Gastrocnemius medialis (tissue), 4 donors: ENCODE results near the gene TERT. TPM values are rescaled to one million over a fixed set of nuclear protein-coding genes. Genes with fewer than 3 reads are reported as not detected.

ENCODE experiments used
- ATAC-seq, 2 donors: fragments of 150-250 bp; one replicate each; pipeline ENCODE4 v1.9.1; 2016
- DNase-seq, 2 donors: peaks; one replicate each; pipeline ENCODE4 v3.0.0-alpha.2; 2019
- H3K27ac ChIP-seq, 4 donors: fragments of 200-600 bp; sonication (generic); 1 replicate in 1 of 4; 2 replicates in 3 of 4; pipeline ENCODE4 v1.5.1; 2016 to 2018; ENCODE audit warnings: mild to moderate bottlenecking in 2 of 4, moderate library complexity in 1 of 4
- H3K27me3 ChIP-seq, 3 donors: fragments of 200-600 bp; sonication (generic) in 2 of 3; 1 replicate in 1 of 3; 2 replicates in 2 of 3; pipeline versions ENCODE4 v1.5.1 to v1.6.0; 2016 to 2019; ENCODE audit warnings: mild to moderate bottlenecking in 1 of 3, moderate library complexity in 1 of 3
- H3K36me3 ChIP-seq, 2 donors: fragments of 200-600 bp; sonication (generic) in 1 of 2; one replicate each; pipeline ENCODE4 v1.5.1; 2017 to 2018
- H3K4me1 ChIP-seq, 2 donors: fragments of 200-600 bp; sonication (generic) in 1 of 2; one replicate each; pipeline ENCODE4 v1.5.1; 2016 to 2017; ENCODE audit warnings: mild to moderate bottlenecking in 2 of 2
- H3K4me3 ChIP-seq, 4 donors: fragments of 200-600 bp; sonication (generic) in 3 of 4; 1 replicate in 1 of 4; 2 replicates in 3 of 4; pipeline ENCODE4 v1.5.1; 2016 to 2019; ENCODE audit warnings: mild to moderate bottlenecking in 2 of 4
- H3K9me3 ChIP-seq, 3 donors: fragments of 200-600 bp; sonication (generic) in 2 of 3; 1 replicate in 1 of 3; 2 replicates in 2 of 3; pipeline ENCODE4 v1.5.1; 2016 to 2019
- POLR2A ChIP-seq, 2 donors: fragments of 450-650 bp; IDR thresholded peaks; one replicate each; pipeline ENCODE4 v1.6.1; 2017; ENCODE audit warnings: antibody characterized with exemption in 2 of 2, mild to moderate bottlenecking in 2 of 2, moderate library complexity in 2 of 2
- in situ Hi-C, 4 donors: fragments of 200-750 bp; cut with MboI; loops; one replicate each; pipeline versions ENCODE4 v1.15.0 to v1.8.0; 2017; ENCODE audit warnings: low sequenced_read_pairs in 4 of 4
- intact Hi-C: fragments of 100-400 bp; cut with DNase I; formaldehyde crosslinking; loops from one replicate; pipeline ENCODE4 v1.15.1; 2023; ENCODE audit warnings: low total_unique reads
- total RNA-seq, 4 donors: library from RNA; depleted of rRNA; stranded (reverse); fragments of >200 nt; gene quantifications; one replicate each; pipeline versions ENCODE4 v1.1.0 to v1.2.3, GENCODE V29; 2016
- TF ChIP-seq, protein P1 (sequence below), 5 experiments: fragments of 450-650 bp in 3 of 5; fragments of 200-600 bp in 2 of 5; sonication (generic) in 2 of 5; IDR thresholded peaks in 4 of 5; conservative IDR thresholded peaks in 1 of 5; 1 replicate in 4 of 5; 2 replicates in 1 of 5; pipeline ENCODE4 v1.5.1; 2016 to 2019; ENCODE audit warnings: antibody characterized with exemption in 5 of 5, mild to moderate bottlenecking in 3 of 5, moderate library complexity in 3 of 5

The TERT gene
- total RNA-seq, 4 donors from 2014 or later, result not detected

DNA sequence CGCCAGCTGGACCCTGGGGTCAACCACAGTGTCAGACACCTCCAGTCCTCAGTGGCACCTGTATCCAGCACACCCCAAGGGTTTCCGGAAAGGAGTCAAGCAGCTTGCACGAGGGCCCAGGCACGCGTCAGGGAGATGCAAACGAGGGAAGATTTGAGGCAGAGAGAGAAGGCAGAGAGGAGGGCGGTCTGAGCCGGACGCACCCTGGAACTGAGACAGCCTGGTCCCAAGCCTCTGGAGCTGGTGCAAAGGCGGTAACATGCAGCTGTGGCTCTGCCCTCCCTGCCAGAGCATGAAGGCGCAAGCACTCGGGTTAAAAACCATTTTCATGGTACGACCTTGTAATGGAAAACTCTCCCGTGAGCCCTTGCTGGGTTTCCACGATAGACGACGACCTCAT is 37.5 kb downstream of the TERT start:
- Histone ChIP-seq H3K27ac (no peak overlapping the region), H3K36me3 (no peaks in the 10 kb centered on the region), H3K4me1 (no peaks in the 10 kb centered on the region), H3K9me3 (no peaks in the 10 kb centered on the region), H3K27me3 (peaks cover 2 to 8% (median 5%) of the 10 kb centered on the region in 3 donors), H3K4me3 (no peak overlapping the region)
- TF ChIP-seq, protein P1, sequence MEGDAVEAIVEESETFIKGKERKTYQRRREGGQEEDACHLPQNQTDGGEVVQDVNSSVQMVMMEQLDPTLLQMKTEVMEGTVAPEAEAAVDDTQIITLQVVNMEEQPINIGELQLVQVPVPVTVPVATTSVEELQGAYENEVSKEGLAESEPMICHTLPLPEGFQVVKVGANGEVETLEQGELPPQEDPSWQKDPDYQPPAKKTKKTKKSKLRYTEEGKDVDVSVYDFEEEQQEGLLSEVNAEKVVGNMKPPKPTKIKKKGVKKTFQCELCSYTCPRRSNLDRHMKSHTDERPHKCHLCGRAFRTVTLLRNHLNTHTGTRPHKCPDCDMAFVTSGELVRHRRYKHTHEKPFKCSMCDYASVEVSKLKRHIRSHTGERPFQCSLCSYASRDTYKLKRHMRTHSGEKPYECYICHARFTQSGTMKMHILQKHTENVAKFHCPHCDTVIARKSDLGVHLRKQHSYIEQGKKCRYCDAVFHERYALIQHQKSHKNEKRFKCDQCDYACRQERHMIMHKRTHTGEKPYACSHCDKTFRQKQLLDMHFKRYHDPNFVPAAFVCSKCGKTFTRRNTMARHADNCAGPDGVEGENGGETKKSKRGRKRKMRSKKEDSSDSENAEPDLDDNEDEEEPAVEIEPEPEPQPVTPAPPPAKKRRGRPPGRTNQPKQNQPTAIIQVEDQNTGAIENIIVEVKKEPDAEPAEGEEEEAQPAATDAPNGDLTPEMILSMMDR (IDR thresholded peaks at IDR 0.05 in 4 of 5, conservative IDR thresholded peaks at IDR 0.05 in 1 of 5), result no peak
- TF ChIP-seq POLR2A (IDR thresholded peaks at IDR 0.05), result no peak
- no peak for DNase-seq
- no peak for ATAC-seq
- intact Hi-C loops (no loop called here), in situ Hi-C loops (no loop called here)

DNA sequence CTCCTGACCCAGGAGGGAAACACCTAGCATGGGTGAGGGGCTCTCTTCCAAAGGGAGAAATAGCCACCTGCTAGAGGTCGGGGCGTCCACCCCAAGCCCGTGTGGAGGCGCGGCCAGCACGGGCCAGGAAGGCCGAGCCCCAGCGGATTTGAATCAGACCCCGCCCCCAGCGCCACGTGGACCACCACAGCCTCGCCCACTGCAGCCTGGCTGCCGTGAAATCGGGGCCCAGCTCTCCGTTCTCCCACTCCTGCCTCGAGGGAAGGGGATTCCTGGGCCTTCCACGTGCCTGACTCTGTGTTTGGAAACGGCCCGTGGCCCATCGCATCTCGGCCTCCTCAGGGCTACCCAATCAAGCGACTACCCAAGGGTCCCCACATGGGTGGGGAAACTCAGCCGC is 38.1 kb downstream of the TERT start:
- TF ChIP-seq POLR2A (IDR thresholded peaks at IDR 0.05), result no peak
- TF ChIP-seq, protein P1 (IDR thresholded peaks at IDR 0.05 in 4 of 5, conservative IDR thresholded peaks at IDR 0.05 in 1 of 5), result no peak
- Histone ChIP-seq H3K4me1 (no peaks in the 10 kb centered on the region), H3K9me3 (no peaks in the 10 kb centered on the region), H3K4me3 (no peak overlapping the region), H3K36me3 (no peaks in the 10 kb centered on the region), H3K27me3 (peaks cover 2 to 8% (median 6%) of the 10 kb centered on the region in 3 donors), H3K27ac (no peak overlapping the region)
- DNase-seq (no peak), ATAC-seq (no peak)
- in situ Hi-C loops, result no loop called here
- intact Hi-C loops, result no loop called here

GRCh38 chr5:1255081-1255561 is 39.7 kb downstream of the TERT start:
- TF ChIP-seq, protein P1 (IDR thresholded peaks at IDR 0.05 in 4 of 5, conservative IDR thresholded peaks at IDR 0.05 in 1 of 5), result no peak
- TF ChIP-seq POLR2A (IDR thresholded peaks at IDR 0.05), result no peak
- H3K27me3 ChIP-seq, result peaks cover 2 to 10% (median 8%) of the 10 kb centered on the region in 3 donors

GRCh38 chr5:1254196-1254595 is 40.7 kb downstream of the TERT start:
- ATAC-seq (no peak), DNase-seq (no peak)
- no peak for TF ChIP-seq POLR2A (IDR thresholded peaks at IDR 0.05)
- TF ChIP-seq, protein P1 (IDR thresholded peaks at IDR 0.05 in 4 of 5, conservative IDR thresholded peaks at IDR 0.05 in 1 of 5), result no peak
- H3K4me1 ChIP-seq, result no peaks in the 10 kb centered on the region
- no peak overlapping the region for H3K4me3 ChIP-seq
- H3K27ac ChIP-seq, result no peak overlapping the region
- peaks cover 2 to 10% (median 8%) of the 10 kb centered on the region in 3 donors for H3K27me3 ChIP-seq
- intact Hi-C loops, result no loop called here
- H3K36me3 ChIP-seq, result no peaks in the 10 kb centered on the region
- H3K9me3 ChIP-seq, result no peaks in the 10 kb centered on the region
- in situ Hi-C loops, result no loop called here

More at GRCh38 chr5:1255081-1255561, 39.7 kb downstream of the TERT start:
- no peak overlapping the region for H3K4me3 ChIP-seq
- DNase-seq (no peak), ATAC-seq (no peak)
- in situ Hi-C loops (no loop called here), intact Hi-C loops (no loop called here)
- H3K27ac ChIP-seq, result no peak overlapping the region
- no peaks in the 10 kb centered on the region for H3K9me3 ChIP-seq
- H3K36me3 ChIP-seq, result no peaks in the 10 kb centered on the region
- no peaks in the 10 kb centered on the region for H3K4me1 ChIP-seq
